Cardiac septum (tissue), 1 donor: ENCODE results near the gene COL15A1. TPM values are rescaled to one million over a fixed set of nuclear protein-coding genes. Genes with fewer than 3 reads are reported as not detected.
"Not testable (repeated sequence)": the region's sequence is repeated elsewhere in the genome, so short reads cannot be mapped to it uniquely, and the experiment has no call there.

Experiments
- DNase-seq: peaks from one replicate; pipeline ENCODE4 v3.0.0-alpha.2; 2020; ENCODE audit warnings: low spot score
- intact Hi-C: fragments of 100-400 bp; cut with DNase I; formaldehyde crosslinking; loops from one replicate; pipeline ENCODE4 v1.14.0; 2022
- total RNA-seq: library from RNA; stranded (reverse); fragmentation: NEBNext Ultra II Directional; extraction: Animal tissue kit (Norgen Biotek cat#: 25700); gene quantifications from one replicate; pipeline ENCODE4 v1.2.1, GENCODE V29; 2021
- donor health status: DM: no; HTN: no; CAD: no.

COL15A1 gene
- total RNA-seq, 1 donor from 2014 or later, result 49.4 TPM

DNA sequence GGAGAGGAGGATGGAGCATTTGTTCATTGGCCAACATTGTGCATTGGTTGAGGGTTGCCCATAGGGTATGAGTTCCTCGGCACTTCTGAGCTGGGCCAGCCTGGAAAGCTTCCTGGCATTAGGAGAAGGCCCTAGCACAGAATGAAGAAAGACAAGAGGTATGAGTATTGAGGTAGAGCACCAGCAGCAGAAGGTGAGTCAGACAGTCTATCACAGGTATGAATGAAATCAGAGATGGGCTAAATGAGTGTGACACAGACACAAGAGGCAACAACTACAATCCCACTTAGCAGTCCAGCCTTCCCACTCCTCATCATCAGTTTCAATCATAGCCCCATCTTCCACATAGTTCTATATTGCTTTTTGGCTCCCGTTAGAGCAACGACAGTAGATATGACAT lies 135.8 kb downstream of the COL15A1 start:
- DNase-seq, result no peak
- intact Hi-C loops, result no loop called here

DNA sequence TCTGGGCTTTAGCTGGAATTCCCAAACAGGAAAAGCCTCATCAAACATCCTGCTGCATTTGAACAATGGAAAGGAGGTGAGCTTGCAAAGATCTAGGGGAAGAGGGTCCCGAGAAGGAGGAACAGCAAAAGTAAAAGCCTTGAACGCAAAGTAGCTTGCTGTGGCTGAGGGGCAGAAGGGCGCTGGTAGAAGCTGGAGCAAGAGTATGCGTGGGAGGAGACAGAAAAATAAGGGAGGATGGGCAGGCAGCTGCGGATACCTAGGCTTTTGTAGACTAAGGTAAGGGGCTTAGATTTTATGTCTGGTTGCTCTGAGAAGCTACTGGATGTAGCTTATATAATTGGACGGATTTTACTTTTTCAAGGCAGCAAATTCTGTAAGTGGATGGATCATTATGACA lies 139.3 kb downstream of the COL15A1 start:
- no peak for DNase-seq
- intact Hi-C loops, result no loop called here

DNA sequence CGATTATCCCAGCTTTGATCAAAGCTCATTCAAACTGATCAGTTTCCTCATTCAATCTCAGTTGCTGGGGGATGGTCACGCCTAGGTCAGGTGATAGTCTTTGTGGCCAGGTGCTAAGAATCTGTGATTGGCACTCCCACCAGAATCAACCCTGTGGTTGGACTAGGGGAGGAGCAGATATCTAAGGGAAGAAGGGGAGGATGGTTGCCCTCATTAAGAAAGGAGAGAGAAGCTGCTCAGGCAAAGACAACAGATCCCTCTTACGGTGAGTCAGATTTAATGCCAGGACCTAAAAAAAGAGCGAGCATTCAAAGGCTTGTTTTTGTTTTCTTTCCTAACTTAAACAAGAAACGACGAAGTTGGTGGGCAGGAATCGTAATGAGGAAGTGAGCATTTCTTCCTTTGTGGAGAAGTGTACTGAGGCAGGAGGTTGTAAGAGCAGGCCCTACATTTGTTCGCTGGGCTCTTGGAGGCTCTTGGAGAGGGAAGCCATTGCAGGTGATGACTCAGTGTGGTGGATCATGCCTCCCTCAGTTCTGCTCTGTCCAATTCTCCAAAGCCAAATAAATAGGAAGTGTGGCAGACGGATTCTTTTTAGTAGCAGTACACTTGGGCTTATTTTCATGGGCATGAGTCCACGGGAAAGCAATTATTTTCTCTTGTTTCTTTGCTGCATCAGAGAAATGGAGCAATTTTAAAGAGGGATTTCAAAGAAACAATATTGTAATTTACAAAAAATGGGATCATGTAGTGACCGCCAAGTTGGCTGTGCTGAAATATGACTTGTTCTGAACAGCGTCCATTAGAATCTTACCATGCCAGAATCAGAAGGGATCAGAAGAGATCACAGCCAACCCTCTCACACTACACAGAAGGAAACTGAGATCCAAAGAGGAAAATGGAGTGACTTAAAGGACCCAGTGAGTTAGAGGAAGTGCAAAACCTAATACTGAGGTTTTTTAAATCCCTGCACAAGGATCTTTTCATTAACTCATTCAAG lies 142.5 kb downstream of the COL15A1 start:
- DNase-seq, result no peak
- intact Hi-C loops, result no loop called here

DNA sequence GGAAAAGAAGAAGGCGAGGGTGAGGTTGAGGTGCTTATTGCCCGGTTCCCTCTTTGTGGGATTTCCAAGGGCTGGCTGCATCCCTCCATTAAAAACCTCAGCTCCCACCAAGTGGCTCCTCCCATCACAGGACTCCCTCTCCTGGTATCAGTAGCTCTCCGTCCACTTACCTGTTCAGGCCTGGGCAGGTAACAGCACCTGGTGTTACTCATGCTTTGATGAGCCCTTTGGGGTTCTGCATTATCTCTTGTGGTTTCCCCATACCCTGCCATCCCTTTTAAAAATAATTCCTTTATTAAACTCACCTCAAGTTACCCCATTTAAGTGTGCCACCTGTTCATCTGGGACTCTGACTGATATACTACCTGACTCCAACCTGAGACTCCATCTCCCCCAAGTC lies 143.8 kb downstream of the COL15A1 start:
- intact Hi-C loops, result no loop called here
- no peak for DNase-seq

DNA sequence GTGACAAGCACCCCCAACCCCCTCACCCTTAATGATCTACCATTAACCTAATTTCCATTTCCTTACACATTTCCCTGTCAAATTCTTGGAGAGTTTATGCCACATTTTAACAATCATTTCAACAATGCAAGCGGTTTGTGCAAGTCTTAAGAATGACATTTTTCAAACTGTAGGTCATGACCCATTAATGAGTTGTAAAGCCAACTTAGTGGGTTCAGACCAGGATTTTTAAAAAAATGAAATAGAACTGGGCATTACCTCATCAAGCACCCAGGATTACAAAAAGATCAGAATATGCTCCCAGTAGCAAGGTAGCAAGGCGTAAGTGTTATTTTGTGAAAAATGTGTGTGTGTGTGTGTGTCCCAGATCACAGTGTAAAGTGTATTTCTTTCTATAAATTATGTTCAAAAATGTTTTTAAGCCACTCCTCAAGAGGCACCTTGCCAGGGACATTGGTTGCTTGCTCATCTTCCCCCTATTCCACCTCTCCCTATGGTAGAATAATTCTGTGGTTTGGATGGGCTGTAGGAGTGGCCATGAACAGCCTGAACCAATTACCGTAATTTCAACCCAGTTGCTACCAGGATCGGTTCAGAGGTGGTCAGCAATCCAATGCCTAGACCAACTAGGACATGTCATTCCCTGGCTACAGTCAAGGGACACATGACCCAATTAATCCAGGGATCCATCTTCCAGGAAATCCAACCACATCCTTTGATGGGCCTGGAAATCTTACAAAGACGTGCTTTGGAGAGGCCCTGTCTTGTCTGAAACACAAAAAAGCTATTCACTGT lies 146.8 kb downstream of the COL15A1 start:
- intact Hi-C loops, result no loop called here
- DNase-seq, result no peak

DNA sequence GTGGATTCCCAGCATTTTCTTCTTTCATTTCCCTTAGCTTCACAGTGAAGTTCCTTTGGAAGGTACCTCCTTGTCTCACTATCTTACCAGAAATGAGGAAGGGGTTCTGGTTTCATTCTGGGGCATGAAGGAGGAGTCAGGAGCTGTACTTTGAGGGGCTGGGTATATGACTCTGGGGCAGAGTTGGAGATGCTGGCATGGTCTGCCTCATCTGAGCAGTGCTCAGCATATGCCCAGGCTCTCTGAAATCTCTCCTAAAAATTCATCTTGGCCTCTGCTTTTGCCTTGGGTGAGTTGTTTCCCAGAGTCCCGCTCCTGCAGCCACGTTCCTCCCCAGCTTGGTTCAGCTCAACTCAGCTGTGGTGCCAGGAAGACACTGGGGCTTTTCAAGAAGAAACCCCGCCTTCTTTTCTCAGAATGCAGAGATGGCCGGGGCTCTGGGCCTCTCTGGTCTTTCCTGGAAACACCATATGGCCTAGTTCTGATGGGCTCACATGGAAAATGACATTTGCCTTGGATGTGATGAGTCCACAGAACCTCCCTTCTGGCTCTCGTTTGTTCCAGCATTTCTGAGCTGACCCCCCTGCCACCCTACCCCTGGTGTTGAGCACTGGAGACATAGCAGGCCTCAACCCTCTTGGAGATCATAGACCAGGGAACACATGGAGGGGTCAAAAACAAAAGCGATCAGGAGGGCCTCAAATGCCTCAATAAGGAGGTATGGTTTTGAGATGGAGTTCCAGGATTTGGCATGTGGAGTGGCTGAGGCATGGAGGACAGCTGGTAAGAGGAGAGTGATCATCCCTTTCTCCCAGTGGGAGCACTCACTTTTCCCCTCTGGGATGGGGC lies 149.2 kb downstream of the COL15A1 start:
- intact Hi-C loops, result no loop called here
- DNase-seq, result no peak

DNA sequence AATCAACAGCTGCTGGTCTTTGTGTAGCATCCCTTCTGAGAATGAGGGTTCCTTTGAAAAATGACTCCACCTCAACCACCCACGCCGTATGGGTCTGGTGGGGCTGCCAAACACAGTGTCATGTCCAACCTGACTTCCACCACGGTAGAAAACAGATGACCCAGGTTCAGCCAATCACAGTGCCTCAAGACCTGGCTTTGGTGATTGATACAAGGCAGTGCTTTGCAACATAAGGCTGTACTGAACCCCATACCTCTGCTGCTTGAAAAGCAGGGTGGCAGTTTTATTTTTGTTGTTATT lies 149.7 kb downstream of the COL15A1 start:
- intact Hi-C loops, result no loop called here
- no peak for DNase-seq

DNA sequence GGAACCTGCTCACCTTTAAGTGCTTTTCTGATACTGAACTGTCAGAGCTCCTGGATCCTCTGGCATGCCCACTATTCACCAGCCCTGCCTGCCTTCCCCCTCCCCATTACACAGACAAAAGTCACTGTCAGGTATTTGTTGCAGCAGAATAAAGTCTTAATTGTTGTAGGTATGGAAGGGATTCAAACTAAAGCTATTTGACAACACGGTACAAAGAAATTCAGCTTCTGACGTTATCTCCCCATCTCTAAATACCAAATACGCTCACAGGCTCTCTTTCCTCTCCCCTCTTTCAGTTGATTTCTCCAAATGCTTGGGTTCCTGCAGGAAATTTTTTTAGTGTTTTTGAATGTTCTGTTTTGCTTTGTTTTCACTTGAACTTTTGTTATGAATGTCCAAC lies 151.9 kb downstream of the COL15A1 start:
- intact Hi-C loops, result no loop called here
- DNase-seq, result no peak

DNA sequence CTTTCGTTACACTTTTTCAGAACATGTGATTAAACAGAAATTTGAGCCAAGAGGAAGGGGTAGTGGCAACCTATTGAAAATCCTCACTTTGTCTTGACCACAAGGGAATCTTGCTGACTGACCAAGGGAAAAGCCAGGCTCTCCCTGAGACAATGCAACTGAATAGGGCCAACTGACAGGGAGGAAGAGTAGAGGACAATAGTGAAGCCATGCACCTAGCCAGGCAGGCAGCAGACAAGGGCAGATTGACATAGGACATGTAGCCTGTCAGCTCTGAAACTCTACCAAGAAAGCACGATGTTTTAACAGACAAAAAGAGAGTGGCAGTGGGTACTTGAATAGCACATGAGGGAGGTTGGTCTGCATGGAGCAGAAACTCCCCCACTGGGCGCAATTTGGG lies 152.7 kb downstream of the COL15A1 start:
- intact Hi-C loops, result no loop called here
- no peak for DNase-seq

DNA sequence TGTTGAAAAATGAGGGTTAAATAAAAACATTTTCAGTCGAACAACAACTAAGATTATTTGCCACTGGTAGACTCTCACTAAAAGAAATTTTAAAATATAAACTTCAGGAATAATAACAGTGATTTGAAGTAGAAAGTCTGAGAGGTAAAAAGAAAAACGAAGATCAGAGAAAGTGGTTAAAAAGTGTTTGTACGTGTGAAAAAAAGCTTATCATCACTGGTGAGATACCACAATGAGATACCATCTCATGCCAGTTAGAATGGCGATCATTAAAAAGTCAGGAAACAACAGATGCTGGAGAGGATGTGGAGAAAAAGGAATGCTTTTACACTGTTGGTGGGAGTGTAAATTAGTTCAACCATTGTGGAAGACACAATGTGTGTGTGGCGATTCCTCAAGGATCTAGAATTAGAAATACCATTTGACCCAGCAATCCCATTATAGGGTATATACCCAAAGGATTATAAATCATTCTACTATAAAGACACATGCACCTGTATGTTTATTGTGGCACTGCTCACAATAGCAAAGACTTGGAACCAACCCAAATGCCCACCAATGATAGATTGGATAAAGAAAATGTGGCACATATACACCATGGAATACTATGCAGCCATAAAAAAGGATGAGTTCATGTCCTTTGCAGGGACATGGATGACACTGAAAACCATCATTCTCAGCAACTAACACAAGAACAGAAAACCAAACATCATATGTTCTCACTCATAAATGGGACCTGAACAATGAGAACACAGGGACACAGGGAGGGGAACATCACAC lies 156.3 kb downstream of the COL15A1 start:
- intact Hi-C loops, DNase-seq: not testable (repeated sequence)

DNA sequence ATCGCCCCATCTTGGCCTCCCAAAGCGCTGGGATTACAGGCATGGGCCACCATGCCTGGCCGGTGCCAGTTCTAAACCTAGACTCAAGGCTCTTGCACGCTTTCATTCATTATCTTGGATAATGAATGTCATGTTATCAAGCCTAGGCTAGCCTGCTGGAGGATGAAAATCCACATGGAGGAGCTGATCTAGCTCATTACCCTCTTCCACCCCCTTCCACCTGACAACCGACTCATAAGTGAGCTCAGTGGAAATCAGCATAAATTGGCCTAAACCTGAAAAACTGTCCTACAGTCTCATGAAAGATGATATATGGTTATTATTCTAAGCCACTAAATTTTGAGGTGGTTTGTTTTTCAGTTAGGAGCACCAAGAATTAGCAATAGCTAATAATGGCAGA lies 157.6 kb downstream of the COL15A1 start:
- DNase-seq, result no peak
- intact Hi-C loops, result no loop called here

DNA sequence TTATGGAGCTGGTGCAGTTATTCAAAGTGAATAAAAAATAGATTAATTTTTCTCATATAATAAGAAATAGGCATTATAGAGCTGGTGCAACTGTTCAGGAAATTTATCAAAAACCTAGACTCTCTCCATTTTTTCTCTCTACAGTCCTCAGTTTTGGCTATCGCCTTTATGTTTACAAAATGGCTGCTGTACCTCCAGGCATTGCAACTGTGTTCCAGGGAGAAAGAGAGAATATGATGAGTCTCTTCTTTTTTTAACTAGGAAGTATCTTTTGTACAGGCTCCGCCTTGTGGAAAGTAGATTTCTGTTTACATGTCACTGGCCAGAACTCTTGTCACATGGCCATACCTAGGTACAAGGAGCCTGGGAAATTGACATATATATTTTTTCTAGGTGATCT lies 158.1 kb downstream of the COL15A1 start:
- intact Hi-C loops, result no loop called here
- no peak for DNase-seq

DNA sequence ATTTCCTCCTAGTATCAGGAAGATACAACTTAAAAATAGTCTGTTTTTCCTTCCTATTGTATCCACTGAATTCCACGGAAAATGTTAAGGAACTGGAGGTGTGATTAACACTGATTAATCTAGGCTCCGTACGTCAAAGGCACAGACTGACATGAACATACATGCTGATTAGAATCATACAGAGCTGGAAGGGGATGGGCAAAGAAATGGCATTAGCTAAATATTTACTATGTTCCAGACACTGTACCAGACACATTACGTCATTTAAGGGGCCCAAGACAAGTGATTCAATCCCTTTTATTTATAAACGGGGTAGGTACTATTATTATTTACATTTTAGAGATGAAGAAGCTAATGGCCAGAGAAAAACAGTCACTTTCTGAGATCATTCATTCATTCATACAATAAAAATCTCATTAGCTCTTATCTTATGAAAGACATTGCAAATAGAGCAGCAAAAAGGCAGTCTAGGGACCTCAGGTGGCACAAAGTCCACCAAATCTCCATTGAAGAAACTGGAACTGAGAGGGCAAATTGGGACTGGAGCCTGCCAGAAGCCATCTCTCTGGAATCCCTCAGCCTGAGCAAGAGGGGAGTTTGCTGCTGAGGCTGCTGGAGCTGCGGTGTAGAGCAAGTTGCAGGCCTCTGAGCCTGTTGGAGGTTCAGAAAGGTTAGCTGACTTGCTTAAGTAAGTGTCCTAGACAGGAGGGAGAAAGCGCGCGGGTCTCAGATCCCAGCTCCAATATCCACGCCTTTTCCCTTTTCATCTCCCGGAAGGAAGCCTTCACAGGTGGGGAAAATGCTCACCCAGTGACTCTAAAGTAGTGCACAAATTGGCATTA lies 159.6 kb downstream of the COL15A1 start:
- intact Hi-C loops, result no loop called here
- DNase-seq, result no peak

DNA sequence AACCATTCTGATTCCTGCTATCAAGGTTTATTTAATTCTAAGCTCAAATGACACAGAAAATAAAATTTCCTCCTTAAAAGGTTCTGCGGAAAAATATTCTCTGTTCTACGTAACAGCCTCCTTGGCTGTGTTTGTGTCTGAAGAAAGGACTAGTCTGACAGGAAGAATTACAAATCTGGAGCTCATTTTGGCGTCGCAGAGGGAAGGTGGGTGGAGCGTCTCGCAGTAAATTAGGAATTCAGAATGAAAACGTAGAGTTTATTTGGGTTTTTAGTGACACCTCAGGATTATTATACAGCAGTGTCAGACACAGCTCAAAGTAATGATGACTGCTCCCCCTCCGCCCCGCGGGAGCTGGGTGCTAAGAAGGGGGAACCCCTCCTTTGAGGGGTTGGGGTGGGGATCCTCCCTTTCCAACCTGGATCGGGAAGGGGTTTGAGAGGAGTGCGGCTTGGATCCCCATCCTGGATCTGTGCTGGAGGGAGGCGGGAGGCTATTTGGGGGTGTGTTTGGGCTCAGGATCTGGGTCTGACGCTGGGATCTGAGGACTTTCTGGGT lies 160.3 kb downstream of the COL15A1 start:
- no peak for DNase-seq
- intact Hi-C loops, result no loop called here

DNA sequence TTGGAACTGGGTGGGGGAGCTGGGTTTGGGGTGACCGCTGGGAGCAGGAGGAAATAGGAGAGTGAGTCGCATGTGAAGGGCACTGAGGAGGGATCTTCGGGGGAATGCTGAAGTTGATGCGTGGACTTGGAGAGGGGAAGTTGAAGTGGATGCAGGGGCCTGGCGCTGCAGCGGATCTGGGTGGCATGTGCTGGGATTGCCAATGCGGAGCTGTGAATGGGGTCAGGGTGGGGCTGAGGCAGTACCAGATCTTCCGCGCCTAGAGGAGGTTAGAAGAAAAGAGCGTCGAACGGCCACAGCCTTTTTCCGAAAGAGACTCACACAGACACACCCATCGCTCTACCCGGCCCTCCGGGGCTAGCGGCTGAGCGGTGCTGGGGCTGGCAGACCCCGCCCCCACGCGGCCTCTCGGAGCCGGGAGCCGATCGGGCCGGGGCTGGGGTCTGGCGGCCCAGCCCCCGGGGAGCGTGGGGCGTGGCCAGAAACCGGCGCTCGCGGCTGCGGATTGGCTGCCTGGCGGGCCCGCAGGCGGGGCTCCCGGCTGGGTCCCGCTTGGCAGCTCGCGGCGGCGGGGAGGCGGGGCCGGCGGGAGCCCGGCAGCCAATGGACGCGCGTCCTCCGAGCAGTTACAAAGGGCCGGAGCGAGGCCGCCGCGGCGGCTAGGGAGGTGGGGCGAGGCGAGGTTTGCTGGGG lies 160.9 kb downstream of the COL15A1 start, which contains the start of gene TGFBR1:
TSS of gene TGFBR1 (plus strand) at position 655 of the 693 bp plus-strand sequence. CDS start 93 bp downstream, outside the sequence.
- DNase-seq, result peak; percentile 98
- intact Hi-C loops, result no loop called here

DNA sequence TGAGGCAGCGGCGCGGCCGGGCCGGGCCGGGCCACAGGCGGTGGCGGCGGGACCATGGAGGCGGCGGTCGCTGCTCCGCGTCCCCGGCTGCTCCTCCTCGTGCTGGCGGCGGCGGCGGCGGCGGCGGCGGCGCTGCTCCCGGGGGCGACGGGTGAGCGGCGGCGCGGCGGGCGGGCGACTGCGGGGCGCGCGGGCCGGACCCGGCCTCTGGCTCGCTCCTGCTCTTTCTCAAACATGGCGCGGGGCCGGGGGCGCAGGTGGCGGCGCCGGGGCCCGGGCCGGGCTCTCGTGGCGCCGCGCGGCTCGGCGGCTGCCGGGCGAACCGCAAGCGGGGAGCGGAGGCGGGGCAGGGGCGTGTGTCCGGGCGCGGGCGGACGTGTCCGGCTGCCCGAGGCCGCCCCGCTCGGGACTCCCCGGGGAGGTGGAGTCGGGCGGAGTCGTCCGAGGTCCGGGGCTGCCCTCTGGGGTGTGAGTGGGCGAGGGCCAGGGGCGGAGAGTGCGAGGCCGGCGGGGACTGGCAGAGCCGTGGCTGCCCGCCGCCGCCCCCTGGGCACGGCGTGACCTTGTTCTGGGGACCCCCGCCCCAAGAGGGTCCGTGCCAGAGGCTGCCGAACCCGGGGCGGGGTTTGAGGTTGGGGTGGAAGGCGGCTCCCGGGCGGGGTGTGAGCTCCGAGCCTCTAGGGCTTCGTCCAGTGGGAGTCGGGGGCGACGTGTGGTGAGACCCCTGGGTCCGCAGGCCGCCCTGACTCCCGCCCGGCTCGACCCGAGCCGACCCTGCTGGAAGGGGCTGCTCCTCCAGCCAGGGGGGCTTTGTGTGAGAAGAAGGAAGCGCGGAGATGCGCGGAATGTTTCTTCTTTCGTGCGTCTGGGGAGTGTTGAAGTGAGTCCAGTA lies 161.7 kb downstream of the COL15A1 start:
- intact Hi-C loops, result no loop called here
- DNase-seq, result peak; percentile 89

DNA sequence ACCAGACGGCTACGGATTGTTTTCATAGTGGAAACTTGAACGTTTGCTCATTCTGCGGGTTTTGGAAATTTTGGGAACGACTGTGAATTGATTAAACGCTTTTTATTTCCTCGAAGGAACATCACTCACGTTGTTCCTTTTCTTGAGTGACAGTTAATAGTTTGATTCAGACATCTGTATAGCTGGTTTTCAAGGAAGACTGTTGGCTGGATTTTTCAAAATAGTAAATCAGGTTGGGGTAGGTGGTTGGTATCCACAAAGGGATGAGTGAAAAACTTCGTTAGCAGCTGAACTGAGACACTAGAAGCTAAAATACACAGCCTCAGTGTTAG lies 162.3 kb downstream of the COL15A1 start:
- intact Hi-C loops, result no loop called here
- DNase-seq, result no peak
